Inferior parietal cortex (tissue), 1 donor: ENCODE measurements around the gene ARHGAP31.
"Not testable (repeated sequence)": the region's sequence is repeated elsewhere in the genome, so short reads cannot be mapped to it uniquely, and the experiment has no call there.

Experiments
- DNase-seq: peaks from one replicate; pipeline ENCODE4 v3.0.0-alpha.2; 2016; ENCODE audit errors: extremely low spot score

The ARHGAP31 gene

DNA sequence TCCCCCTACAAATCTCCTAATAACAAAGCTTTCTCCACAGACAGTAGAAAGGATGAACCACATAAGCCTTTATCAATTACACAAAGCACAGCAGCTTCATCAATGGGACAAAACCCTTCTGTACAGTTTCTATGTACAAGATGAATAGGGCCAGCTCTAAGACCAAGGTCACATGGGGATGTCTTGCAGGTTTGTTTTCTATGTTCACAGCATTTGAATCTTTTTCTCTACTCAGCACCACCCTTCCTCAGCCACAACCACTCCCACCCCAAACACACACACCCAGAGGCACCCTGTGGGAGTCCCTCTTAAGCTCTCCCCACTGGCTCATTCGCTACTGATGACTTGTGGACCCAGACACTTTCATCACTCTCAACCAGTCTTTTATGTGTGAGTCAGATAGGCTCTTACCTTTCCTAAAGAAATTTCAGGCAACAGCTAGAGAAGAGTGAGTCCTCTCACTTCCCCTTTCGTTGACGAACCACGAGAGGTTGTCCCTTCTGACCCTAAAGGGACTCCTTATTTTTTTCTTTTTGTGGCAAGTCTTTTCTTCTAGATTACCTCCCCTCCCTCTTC, 57.9 kb downstream of the ARHGAP31 start:
- DNase-seq = no peak

DNA sequence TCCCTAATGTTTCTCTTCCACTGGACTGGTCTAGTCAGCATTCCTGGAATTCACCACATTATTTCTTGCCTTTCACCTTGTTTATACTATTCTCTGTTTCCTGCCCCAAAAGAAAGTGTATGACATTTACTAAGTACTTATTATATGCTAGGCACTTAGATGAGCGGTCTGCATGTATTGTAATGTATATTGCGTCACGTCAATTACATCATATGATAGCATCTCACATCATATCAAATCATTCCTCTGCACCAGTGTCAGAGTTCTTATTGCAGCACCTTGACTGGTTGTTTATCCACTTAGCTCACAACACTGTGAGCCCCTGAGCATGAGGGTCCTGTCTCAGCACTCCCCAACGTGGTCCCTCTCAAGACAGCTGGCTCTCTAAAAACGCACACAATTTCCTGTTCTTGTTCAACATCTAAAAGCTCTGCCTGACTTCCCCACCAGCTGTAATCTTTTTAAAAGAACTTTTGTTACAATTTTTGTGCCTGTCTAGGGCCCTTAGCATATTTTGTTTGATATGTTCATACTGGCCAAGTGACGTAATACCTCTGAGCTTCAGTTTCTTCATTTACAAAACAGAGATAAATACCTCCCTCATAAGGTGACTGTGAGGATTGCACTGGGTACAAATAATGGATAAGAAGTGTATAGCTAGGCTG, 58.8 kb downstream of the ARHGAP31 start:
- no peak for DNase-seq

- not testable (repeated sequence) for DNase-seq
These were observed 61.4 kb downstream of the ARHGAP31 start for GRCh38 chr3:119355608-119356007.

GRCh38 chr3:119356646-119357045, 62.5 kb downstream of the ARHGAP31 start:
- no peak for DNase-seq

GRCh38 chr3:119357190-119357589, 63.0 kb downstream of the ARHGAP31 start:
- no peak for DNase-seq

DNA sequence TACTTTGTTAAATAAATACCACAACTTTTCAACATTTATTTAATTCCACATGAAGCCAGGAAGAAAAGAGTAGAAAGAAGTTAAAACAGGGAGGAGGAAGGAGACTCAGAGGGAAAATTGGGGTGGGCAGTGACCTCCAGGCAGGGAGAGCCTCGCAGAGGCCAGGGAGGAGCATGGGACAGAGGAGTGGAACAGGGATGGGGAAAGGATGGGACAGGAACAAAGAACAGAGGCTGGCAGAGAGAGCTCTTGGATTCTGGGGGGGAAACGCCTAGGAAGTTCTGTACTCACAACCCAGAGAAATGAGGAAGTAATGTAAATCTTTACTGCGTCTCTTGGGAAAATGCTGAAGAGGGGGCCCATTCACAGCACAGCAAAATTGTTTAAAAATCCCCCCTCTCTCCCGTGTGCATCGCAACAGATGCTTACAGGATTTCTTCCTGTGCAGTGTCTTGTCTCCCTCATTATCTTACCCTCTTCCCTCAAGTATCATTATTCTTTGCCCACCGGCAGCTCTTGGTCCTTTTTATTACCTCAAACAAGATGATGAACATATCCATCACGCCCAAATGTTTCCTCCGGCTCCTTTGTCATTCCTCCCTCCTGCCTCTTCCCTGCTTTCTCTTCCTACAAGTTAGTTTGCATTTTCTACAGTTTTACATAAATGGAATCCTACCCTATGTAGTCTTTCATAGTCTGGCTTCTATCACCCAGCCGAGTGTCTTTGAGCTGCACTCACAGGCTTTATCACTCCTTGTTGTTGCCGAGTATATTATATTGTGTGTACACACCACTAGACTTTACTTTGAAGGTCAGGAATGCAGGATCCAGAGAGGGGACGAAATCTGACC, 65.5 kb downstream of the ARHGAP31 start:
- no peak for DNase-seq

DNA sequence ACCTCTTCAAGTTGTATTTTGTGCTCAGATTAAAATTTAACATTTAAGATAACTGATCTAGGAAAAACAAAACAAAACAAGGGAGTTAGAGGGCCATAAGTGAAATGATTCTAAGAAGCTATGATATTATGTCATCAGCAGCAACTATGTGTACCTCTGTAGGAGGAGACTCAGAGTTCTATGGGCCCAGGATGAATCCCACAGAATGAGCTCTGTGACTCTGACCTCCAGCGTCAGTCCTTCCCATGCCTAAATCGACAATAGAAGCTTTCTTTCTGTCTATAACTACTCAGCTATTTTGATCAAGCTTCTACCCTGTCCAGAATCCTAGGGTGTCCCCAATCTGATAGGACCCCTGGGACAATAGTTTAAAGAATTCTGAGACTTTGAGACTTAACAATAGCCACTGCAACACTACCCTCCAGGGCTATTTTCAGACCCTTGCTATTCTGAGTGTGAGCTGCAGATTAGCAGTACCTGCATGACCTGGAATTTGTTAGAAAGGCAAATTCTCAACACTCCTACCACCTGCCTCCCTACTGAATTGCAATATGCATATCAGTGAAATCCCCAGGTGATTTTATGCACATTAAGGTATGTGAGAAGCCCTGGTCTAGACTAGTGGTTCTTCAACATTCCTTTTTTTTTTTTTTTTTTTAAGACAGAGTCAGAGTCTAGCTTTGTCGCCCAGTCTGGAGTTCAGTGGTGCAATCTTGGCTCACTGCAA, 66.7 kb downstream of the ARHGAP31 start:
- DNase-seq = no peak

- no peak for DNase-seq
These were observed 67.8 kb downstream of the ARHGAP31 start for GRCh38 chr3:119362010-119362409.

GRCh38 chr3:119362940-119363725, 69.0 kb downstream of the ARHGAP31 start:
- DNase-seq = no peak

DNA sequence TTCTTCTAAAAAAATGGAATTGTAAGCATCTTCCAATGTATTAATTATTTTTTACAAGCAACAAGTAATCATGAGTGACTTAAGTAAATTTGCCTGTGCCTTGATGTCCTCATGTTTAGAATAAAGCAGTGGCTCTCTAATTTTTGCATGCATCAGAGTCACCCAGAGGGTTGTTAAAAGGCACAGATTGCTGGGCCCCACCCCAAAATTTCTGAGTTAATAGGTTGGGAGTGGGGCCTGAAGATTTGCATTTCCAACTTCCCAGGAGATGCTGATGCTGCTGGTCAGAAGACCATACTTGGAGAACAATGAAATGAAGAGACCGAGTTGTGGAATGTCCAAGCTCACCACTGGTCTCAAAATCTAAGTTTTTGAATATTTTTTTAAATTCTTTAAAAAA, 70.2 kb downstream of the ARHGAP31 start:
- DNase-seq = no peak

DNA sequence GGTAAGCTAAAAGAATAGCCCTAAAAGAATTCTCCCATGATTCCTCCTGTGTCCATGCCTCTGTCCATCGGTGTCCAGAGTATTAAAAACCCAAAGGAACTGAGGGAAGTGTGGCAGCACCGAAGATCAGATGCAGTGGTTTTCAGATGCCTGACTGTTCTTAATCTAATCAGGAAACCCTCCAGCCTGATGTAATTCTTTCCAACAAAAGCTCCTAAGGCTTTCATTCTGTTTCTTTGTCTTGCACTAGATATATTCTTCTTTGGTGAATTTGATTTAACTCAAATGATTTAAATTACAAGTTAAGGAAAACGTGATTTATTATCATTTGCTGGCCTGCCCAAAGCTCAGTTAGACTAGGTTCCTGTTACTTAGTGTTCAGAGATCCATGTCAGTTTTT, 71.2 kb downstream of the ARHGAP31 start:
- DNase-seq = no peak

DNA sequence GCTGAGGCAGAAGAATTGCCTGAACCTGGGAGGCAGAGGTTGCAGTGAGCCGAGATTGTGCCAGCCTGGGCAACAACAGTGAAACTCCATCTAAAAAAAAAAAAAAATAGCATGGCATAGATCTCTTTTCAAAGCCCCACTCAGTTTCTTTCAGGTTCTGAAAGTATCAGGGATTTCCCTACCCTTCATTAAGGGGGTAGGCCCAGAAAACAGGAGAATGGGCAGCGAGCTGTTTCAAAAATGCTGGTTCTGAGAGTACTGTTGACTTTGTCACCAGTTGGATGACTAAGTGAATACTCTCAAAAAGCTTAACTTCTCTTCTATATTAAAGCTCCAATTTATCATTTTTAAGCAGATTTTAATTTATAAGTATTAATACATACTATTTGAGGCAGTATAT, 72.8 kb downstream of the ARHGAP31 start:
- DNase-seq = no peak

DNA sequence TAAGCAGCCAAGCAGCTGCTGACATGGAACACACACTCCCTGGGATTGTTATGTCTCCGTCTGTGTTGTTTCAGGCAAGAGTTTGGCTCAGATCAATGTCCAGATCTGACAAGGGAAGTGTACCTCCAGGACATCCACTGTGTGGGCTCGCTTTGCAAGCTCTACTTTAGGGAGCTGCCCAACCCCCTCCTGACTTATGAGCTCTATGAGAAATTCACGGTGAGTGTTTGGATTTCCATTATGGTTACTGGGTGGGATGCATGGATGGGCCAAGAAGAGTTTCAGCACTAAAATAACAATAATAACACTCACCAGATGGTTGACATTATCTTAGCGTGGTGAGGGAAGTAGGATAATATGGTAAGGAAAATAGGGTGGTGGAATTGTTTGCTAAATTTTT, 74.1 kb downstream of the ARHGAP31 start:
- DNase-seq = no peak

DNA sequence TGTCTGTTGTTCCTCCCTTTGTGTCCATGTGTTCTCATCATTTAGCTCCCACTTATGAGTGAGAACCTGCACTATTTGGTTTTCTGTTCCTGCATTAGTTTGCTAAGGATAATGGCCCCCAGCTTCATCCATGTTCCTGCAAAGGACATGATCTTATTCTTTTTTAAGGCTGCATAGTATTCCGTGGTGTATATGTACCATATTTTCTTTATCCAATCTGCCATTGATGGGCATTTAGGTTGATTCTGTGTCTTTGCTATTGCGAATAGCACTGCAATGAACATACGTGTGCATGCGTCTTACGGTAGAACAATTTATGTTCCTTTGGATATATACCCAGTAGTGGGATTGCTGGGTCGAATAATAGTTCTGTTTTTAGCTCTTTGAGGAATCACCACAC, 77.6 kb downstream of the ARHGAP31 start:
- not testable (repeated sequence) for DNase-seq

DNA sequence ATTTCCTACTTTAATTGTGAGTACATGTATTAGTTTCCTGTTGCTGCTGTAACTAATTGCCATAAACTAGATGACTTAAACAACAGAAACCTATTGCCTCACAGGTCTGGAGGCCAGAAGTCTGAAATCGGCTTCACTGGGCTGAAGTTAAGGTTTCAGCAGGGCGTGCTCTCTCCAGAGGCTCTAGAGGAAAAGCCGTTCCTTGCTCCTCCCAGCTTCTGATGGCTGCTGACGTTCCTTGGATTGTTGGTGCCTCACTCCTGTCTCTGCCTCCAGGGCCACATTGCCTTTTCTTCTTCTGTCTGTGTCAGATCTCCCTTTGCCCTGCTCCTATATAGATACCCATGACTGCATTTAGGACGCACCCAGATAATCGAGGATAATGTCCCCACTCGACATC, 80.9 kb downstream of the ARHGAP31 start:
- DNase-seq = no peak

DNA sequence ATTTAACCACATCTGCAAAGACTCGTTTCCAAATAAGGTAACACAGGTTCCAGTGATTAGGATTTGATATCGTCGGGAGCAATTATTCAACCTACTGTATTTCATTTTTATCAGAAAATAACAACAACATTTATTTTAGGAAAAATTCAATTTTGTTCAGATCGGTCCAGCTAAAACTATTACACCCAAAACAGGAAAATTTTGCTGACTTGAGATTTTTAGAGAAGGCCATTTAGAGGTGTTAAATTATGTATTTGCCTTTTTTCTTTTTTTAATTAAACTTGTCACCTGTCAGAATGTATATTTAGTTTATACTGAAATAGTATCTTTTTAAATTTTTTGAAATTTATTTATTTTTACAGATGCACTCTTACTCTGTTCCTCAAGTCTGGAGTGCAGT, 81.3 kb downstream of the ARHGAP31 start:
- no peak for DNase-seq

DNA sequence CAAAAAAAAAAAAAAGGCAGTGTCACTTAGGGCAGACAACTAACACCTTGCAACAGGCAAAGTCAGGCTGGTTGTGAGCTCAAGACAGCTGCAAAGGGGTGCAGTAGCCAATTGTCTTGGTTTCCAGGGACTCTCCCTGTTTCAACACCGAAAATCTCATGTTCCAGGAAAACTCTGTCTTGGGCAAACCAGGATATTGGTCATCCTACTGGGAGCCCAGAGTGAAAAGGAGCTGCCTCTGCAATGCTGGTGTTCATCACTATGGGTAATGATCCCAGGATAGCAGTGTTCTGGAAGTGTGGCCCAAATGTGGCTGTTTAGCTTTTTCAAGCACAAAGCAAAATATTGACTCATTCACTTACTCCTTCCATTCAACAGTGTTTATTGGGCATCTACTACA, 82.6 kb downstream of the ARHGAP31 start:
- DNase-seq = no peak

DNA sequence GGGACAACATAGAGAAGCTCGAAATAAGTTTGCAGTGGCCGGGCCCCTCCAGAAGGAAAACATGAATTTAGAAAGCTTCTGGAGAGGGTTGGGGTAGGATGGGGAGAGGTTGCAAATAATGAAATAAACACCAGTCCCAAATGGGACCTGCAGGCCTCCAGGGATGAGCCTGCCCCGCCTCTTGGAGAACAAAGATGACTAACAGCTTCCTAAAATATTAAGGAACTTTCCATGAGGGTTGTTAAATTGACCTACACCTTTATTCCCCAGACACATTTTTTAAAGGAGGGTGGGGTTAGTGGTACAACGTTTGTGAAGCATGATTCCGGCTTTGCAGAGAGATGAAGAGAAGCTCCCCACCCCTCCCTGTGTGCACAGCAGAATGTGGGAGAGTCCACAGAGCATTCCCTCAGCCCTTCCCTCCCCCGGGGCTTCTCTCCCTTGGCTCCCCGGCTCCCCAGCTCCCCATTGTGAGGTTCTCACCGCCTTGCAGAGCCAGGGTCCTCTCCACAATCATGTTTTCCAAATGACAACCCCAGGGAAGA, 84.1 kb downstream of the ARHGAP31 start:
- no peak for DNase-seq

DNA sequence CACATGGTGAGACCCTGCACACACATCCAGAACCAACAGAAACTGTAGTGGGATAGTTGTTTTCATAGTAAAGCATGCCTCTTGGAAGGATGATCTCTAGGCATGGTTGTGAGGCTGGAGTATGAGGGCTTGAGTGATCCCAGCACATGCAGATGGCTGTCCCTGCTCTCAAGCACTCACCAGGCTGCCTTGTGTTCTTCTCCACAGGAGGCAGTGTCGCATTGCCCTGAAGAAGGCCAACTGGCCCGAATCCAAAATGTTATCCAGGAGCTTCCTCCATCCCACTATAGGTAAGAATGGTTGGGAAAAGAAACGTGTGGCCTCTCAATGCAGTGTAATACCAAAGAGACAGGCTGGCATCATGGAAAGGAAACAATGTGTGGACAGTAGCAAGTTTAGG, 86.5 kb downstream of the ARHGAP31 start:
- DNase-seq = no peak

GRCh38 chr3:119382134-119382533, 88.0 kb downstream of the ARHGAP31 start:
- DNase-seq = no peak

DNA sequence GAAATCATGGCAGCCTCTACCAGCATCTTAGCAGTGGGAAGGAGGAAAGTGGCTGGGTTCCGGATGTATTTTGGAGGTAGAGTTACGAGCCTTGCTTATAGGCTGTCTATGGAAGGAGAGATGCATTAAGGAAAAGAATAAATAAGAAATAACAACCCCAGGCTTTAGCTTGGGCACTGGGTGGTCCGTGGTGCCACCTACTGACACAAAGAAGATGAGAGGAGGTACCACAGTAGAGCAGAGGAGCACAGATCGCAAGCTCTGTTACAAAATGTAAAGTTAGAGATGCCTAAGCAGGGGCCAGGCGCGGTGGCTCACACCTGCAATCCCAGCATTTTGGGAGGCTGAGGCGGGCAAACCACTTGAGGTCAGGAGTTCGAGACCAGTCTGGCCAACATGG, 94.4 kb downstream of the ARHGAP31 start:
- no peak for DNase-seq
